Measurements from ENCODE around the gene WIPF2.
A peak's percentile ranks its signal among the peaks of the same experiment; 100 is the strongest.

The WIPF2 gene

DNA sequence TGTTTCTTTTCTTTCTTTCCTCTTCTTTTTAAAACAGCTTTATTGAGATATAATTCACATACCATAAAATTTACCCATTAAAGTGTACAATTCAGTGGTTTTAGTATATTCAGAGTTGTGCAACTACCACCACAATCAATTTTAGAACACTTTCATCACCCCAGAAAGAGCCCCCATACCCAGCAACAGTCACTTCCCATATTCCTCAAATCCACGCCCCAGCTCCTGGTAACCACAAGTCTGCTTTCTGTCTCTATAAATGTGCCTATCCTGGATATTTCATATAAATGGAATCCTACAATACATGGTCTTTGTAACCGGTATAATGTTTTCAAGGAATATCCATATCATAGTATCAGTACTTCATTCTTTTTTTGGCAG is 109.3 kb downstream of the WIPF2 start:
- peak; percentile 67 for DNase-seq (ENCODE audit: low read depth)
- TF ChIP-seq CTCF (IDR thresholded peaks at IDR 0.05; ENCODE audit: low read depth, low read length) (no peak), POLR2A (IDR thresholded peaks at IDR 0.05; ENCODE audit: extremely low read depth, insufficient read length) (no peak), MAX (IDR thresholded peaks at IDR 0.05; ENCODE audit: low read depth, low read length) (no peak), MYC (IDR thresholded peaks at IDR 0.05; ENCODE audit: low read depth, low read length) (no peak)
- no peak overlapping the region for H3K4me3 ChIP-seq (ENCODE audit: low read depth, low read length)

- peak overlapping the region; percentile 25 for H3K4me3 ChIP-seq (ENCODE audit: low read depth, low read length)
- peak; percentile 87 for DNase-seq (ENCODE audit: low read depth)
- no peak for TF ChIP-seq CTCF (IDR thresholded peaks at IDR 0.05; ENCODE audit: low read depth, low read length)
- no peak for TF ChIP-seq POLR2A (IDR thresholded peaks at IDR 0.05; ENCODE audit: extremely low read depth, insufficient read length)
- peak; percentile 32; the same call in 1 of the 2 replicates for TF ChIP-seq MAX (IDR thresholded peaks at IDR 0.05; ENCODE audit: low read depth, low read length)
- TF ChIP-seq MYC (IDR thresholded peaks at IDR 0.05; ENCODE audit: low read depth, low read length) = peak; percentile 57
Measured at GRCh38 chr17:40329839-40330794, 111.0 kb downstream of the WIPF2 start.

GRCh38 chr17:40330850-40331470 is 111.9 kb downstream of the WIPF2 start:
- TF ChIP-seq MAX (IDR thresholded peaks at IDR 0.05; ENCODE audit: low read depth, low read length) (no peak), CTCF (IDR thresholded peaks at IDR 0.05; ENCODE audit: low read depth, low read length) (no peak)
- H3K4me3 ChIP-seq (ENCODE audit: low read depth, low read length) = no peak overlapping the region
- no peak for DNase-seq (ENCODE audit: low read depth)

DNA sequence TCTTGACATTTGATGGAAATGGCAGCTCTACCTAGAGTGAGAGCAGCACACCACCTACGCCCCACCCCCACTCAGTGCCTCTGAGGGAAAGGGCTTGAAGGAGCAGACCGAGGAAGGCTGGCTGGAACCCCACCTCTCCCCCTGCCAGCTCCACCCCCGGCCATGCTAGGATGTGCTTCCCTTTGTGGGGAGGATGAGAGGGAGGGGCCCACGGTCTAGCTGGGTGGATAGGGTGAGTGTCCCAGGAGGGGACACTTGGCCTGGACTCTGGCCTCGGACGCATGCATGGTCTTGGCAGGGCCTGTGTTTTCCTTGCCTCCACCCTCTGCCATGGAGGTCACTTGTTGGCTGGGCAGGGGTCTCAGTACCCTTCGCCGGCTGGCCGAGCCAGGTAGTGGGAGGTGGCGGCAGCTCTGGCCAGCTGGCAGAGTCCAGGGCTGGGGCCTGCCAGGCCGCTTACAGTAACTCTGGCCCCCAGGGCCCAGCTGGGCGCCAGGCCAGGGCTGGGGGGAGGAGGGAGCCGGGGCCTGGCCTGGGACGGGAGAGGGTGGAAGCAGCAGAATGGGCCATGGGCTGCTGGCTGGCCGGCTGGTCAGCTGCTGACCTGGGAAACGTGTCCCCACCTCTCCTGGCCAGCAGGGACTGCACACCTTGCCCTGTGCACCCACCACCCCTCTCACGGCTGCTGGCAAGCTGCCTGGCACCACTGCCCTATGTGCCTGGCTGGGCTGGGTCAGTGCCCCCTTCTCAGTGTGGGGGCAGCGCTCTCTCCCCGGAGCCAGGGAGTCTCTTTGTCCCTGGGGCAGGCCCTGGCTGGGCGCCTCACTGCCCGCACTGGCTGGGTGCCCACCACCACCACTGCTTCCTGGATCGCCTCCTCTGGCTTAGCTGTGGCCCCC is 112.9 kb downstream of the WIPF2 start:
- H3K4me3 ChIP-seq (ENCODE audit: low read depth, low read length) = no peak overlapping the region
- no peak for DNase-seq (ENCODE audit: low read depth)
- TF ChIP-seq CTCF (IDR thresholded peaks at IDR 0.05; ENCODE audit: low read depth, low read length) = no peak
- no peak for TF ChIP-seq MYC (IDR thresholded peaks at IDR 0.05; ENCODE audit: low read depth, low read length)
- no peak for TF ChIP-seq MAX (IDR thresholded peaks at IDR 0.05; ENCODE audit: low read depth, low read length)
- TF ChIP-seq POLR2A (IDR thresholded peaks at IDR 0.05; ENCODE audit: extremely low read depth, insufficient read length) = no peak

All from NB4 (cell line).